Trophoblast cell (in vitro differentiated cells and primary cell): ENCODE results near the gene SCP2.
"Not testable (repeated sequence)": the region's sequence is repeated elsewhere in the genome, so short reads cannot be mapped to it uniquely, and the experiment has no call there.

Source experiments
- DNase-seq, 2 donors: peaks; one replicate each; pipeline ENCODE4 v3.0.0-alpha.2; 2016
- H2AFZ ChIP-seq: 2 replicates; pipeline ENCODE4 v1.6.1; 2013; ENCODE audit warnings: low read length, moderate library complexity, mild to moderate bottlenecking; ENCODE audit not compliant: insufficient read depth, poor library complexity
- H2AK5ac ChIP-seq: 2 replicates; pipeline ENCODE4 v1.6.1; 2013; ENCODE audit warnings: mild to moderate bottlenecking, low read length
- H2BK120ac ChIP-seq: 2 replicates; pipeline ENCODE4 v1.6.1; 2013; ENCODE audit warnings: low read length, mild to moderate bottlenecking, moderate library complexity; ENCODE audit not compliant: insufficient read depth, poor library complexity
- H2BK12ac ChIP-seq: 2 replicates; pipeline ENCODE4 v1.6.1; 2013; ENCODE audit warnings: mild to moderate bottlenecking, low read length, moderate library complexity
- H2BK5ac ChIP-seq: 2 replicates; pipeline ENCODE4 v1.6.1; 2013; ENCODE audit warnings: low read length, low read depth, moderate library complexity, mild to moderate bottlenecking; ENCODE audit not compliant: poor library complexity
- H3K14ac ChIP-seq: 2 replicates; pipeline ENCODE4 v1.6.1; 2013; ENCODE audit warnings: mild to moderate bottlenecking, low read length
- H3K18ac ChIP-seq: 2 replicates; pipeline ENCODE4 v1.6.1; 2013; ENCODE audit warnings: mild to moderate bottlenecking, low read length
- H3K23ac ChIP-seq: 2 replicates; pipeline ENCODE4 v1.6.1; 2013; ENCODE audit warnings: low read length
- H3K27ac ChIP-seq: 2 replicates; pipeline ENCODE4 v1.5.1; 2013; ENCODE audit warnings: low read depth, mild to moderate bottlenecking, inconsistent platforms, low read length, moderate library complexity
- H3K27me3 ChIP-seq: 2 replicates; pipeline ENCODE4 v1.6.1; 2013; ENCODE audit warnings: inconsistent platforms, mild to moderate bottlenecking, low read length, moderate library complexity; ENCODE audit not compliant: insufficient read depth
- H3K36me3 ChIP-seq, 2 experiments: 1 replicate in 1 of 2; 2 replicates in 1 of 2; pipeline ENCODE4 v1.6.1; 2013; ENCODE audit warnings: low read length in 2 of 2, mild to moderate bottlenecking in 2 of 2, moderate library complexity in 1 of 2; ENCODE audit not compliant: insufficient read depth in 2 of 2, control insufficient read depth in 1 of 2
- H3K4ac ChIP-seq: 2 replicates; pipeline ENCODE4 v1.6.1; 2013; ENCODE audit warnings: low read depth, mild to moderate bottlenecking, low read length, moderate library complexity
- H3K4me1 ChIP-seq, 2 experiments: 1 replicate in 1 of 2; 2 replicates in 1 of 2; pipeline ENCODE4 v1.6.1; 2013; ENCODE audit warnings: low read length in 2 of 2, mild to moderate bottlenecking in 2 of 2, moderate library complexity in 1 of 2; ENCODE audit not compliant: insufficient read depth in 2 of 2, control insufficient read depth in 1 of 2
- H3K4me2 ChIP-seq: 2 replicates; pipeline ENCODE4 v1.6.1; 2013; ENCODE audit warnings: inconsistent platforms, mild to moderate bottlenecking, low read length, moderate library complexity
- H3K4me3 ChIP-seq: 2 replicates; pipeline ENCODE4 v1.5.1; 2013; ENCODE audit warnings: mild to moderate bottlenecking, low read depth, low read length, inconsistent platforms
- H3K79me1 ChIP-seq: one replicate; pipeline ENCODE4 v1.6.1; 2013; ENCODE audit warnings: low read length
- H3K79me2 ChIP-seq: 2 replicates; pipeline ENCODE4 v1.6.1; 2013; ENCODE audit warnings: low read length, mild to moderate bottlenecking; ENCODE audit not compliant: control insufficient read depth, insufficient read depth, poor library complexity
- H3K9ac ChIP-seq: 2 replicates; pipeline ENCODE4 v1.6.1; 2013; ENCODE audit warnings: mild to moderate bottlenecking, low read length
- H3K9me3 ChIP-seq: 2 replicates; pipeline ENCODE4 v1.6.1; 2013; ENCODE audit warnings: low read depth, mild to moderate bottlenecking, control low read depth, inconsistent platforms, low read length; ENCODE audit not compliant: insufficient read depth
- H4K12ac ChIP-seq: 2 replicates; pipeline ENCODE4 v1.6.1; 2013; ENCODE audit warnings: low read depth, mild to moderate bottlenecking, low read length, moderate library complexity
- H4K8ac ChIP-seq: 2 replicates; pipeline ENCODE4 v1.6.1; 2013; ENCODE audit warnings: low read depth, mild to moderate bottlenecking, low read length, moderate library complexity
- H4K91ac ChIP-seq: one replicate; pipeline ENCODE4 v1.6.1; 2013; ENCODE audit warnings: low read depth, mild to moderate bottlenecking, low read length, moderate library complexity
- WGBS: extraction: QIAGEN DNeasy Blood & Tissue Kit; methylation state at CpG from one replicate; pipeline ENCODE4 v1.1.7; 2013; ENCODE audit warnings: missing lambda C conversion rate; ENCODE audit not compliant: insufficient read length, insufficient coverage; ENCODE audit errors: extremely low coverage; 5-methylcytosine and 5-hydroxymethylcytosine counted together

The SCP2 gene

DNA sequence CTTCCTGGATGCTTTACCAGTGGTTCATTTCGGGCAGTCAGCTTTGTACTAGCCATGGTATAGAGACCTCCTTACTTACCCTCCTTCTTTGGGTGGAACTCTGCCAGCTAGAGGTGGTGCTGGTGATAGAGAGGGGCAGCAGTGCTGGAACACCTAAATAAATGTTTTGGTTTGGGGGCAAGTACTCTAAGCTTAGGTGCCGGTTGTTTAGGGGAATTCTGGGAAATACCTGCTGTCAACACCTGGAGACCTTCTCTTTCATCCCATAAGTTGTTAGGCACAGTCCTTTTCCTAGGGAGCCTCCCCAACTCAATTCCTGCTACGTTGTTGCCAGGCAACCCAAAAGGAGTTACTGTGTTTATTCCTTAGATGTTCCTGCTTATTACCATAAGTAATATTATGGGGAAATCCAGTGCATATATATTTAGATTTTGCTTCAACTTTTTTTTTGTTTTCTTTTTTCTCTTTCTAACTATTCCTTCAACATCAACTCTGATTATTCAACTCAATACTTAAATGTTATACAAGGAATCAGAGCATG is 16.9 kb downstream of the SCP2 start:
- Histone ChIP-seq H3K27me3 (no peaks in the 10 kb centered on the region), H3K79me1 (no peaks in the 10 kb centered on the region), H3K4ac (no peak overlapping the region), H3K9ac (no peak overlapping the region), H3K79me2 (no peaks in the 10 kb centered on the region), H3K4me3 (no peak overlapping the region), H3K4me2 (no peak overlapping the region), H4K12ac (no peak overlapping the region), H3K36me3 (no peaks in the 10 kb centered on the region), H4K8ac (no peak overlapping the region), H2BK120ac (no peak overlapping the region), H2BK12ac (no peak overlapping the region), H3K23ac (no peak overlapping the region), H3K18ac (no peak overlapping the region), H2AK5ac (no peak overlapping the region), H2BK5ac (no peak overlapping the region), H2AFZ (no peak overlapping the region), H3K4me1 (no peaks in the 10 kb centered on the region), H3K27ac (no peak overlapping the region), H4K91ac (no peak overlapping the region), H3K9me3 (no peaks in the 10 kb centered on the region), H3K14ac (no peak overlapping the region)
- WGBS, result no CpG with 5 or more reads among the region's 3 CpGs
- DNase-seq, result no peak

DNA sequence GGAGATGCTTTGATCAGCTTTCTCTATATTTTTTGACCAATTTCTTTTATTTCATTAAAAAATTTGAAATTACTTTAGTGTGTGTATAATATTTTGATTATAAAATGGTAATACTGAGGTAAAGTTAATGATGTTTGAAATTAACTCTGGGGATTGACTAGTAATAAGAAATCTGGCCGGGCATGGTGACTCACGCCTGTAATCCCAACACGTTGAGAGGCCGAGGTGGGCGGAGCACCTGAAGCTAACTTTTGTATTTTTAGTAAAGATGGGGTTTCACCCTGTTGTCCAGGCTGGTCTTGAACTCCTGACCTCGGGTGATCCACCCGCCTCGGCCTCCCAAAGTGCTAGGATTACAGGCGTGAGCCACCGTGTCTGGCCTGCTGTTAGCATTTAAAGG is 17.5 kb downstream of the SCP2 start:
- no peak overlapping the region for H3K23ac ChIP-seq
- H4K91ac ChIP-seq, result no peak overlapping the region
- no peak overlapping the region for H3K4me2 ChIP-seq
- no peak overlapping the region for H3K27ac ChIP-seq
- H3K9ac ChIP-seq, result no peak overlapping the region
- no peak for DNase-seq
- no peaks in the 10 kb centered on the region for H3K4me1 ChIP-seq
- H3K79me2 ChIP-seq, result no peaks in the 10 kb centered on the region
- no peaks in the 10 kb centered on the region for H3K36me3 ChIP-seq
- no peak overlapping the region for H3K18ac ChIP-seq
- no peak overlapping the region for H3K4ac ChIP-seq
- H3K79me1 ChIP-seq, result no peaks in the 10 kb centered on the region
- H3K4me3 ChIP-seq, result no peak overlapping the region
- H2AFZ ChIP-seq, result no peak overlapping the region
- H3K9me3 ChIP-seq, result no peaks in the 10 kb centered on the region
- H4K8ac ChIP-seq, result no peak overlapping the region
- WGBS, result no CpG with 5 or more reads among the region's 10 CpGs
- H4K12ac ChIP-seq, result no peak overlapping the region
- no peak overlapping the region for H2BK5ac ChIP-seq
- H3K27me3 ChIP-seq, result no peaks in the 10 kb centered on the region
- no peak overlapping the region for H2BK120ac ChIP-seq
- no peak overlapping the region for H2BK12ac ChIP-seq
- no peak overlapping the region for H2AK5ac ChIP-seq
- H3K14ac ChIP-seq, result no peak overlapping the region

DNA sequence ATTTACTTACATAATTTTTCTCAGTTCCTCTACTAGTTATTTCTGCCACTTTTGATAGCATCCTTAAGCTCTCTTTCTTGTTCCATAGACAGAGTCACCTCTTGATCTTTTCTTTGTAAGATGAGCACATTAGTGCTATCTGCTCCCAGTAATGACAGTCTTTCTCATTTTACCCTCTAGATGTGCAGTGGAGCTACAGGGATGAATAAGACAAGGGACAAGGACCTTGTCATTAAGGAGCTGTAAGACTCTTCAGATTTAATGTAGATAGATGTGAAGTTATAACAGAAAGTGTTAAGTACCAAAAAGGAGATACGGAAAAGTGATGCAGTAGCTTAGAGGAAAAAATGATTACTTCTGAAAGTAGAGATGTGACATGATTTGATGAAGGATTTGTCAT is 20.4 kb downstream of the SCP2 start:
- no peak for DNase-seq
- Histone ChIP-seq H3K79me1 (no peaks in the 10 kb centered on the region), H3K23ac (no peak overlapping the region), H2BK120ac (no peak overlapping the region), H3K4ac (no peak overlapping the region), H2BK12ac (no peak overlapping the region), H2AK5ac (no peak overlapping the region), H3K4me3 (no peak overlapping the region), H3K9ac (no peak overlapping the region), H4K91ac (no peak overlapping the region), H3K4me2 (no peak overlapping the region), H3K9me3 (no peaks in the 10 kb centered on the region), H3K18ac (no peak overlapping the region), H3K14ac (no peak overlapping the region), H3K36me3 (no peaks in the 10 kb centered on the region), H3K27ac (no peak overlapping the region), H3K27me3 (no peaks in the 10 kb centered on the region), H3K79me2 (no peaks in the 10 kb centered on the region), H2BK5ac (no peak overlapping the region), H2AFZ (no peak overlapping the region), H3K4me1 (peaks cover 0 to 3% of the 10 kb centered on the region in 2 experiments), H4K12ac (no peak overlapping the region), H4K8ac (no peak overlapping the region)
- no CpG with 5 or more reads among the region's 1 CpG for WGBS

DNA sequence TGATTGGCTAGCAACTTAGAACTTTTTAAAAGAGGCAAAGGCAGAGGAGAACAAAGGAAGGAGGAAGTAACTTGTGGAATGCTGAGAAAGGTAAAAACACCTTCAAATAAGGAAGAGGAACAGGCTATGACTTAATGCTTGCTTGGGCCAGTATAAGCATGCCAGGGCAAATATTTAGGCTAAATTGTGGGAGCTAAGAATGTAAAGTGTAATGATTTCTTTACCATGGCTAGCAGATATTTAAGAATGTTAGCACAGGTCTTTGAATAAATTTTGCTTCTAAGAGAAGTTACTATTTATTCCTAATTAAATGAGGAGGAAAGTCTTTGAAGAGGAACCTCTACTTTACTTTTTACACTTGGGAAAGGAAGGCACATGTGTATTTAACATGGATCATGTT is 22.5 kb downstream of the SCP2 start:
- not testable (repeated sequence) for H2AFZ ChIP-seq, H3K4me2 ChIP-seq, H3K27ac ChIP-seq, H4K91ac ChIP-seq, H2BK5ac ChIP-seq, H3K79me1 ChIP-seq, H2BK120ac ChIP-seq, H2BK12ac ChIP-seq, H3K27me3 ChIP-seq, H3K9ac ChIP-seq, H3K18ac ChIP-seq, H3K4me3 ChIP-seq, H4K12ac ChIP-seq, H3K79me2 ChIP-seq, H3K14ac ChIP-seq, H3K9me3 ChIP-seq, H3K23ac ChIP-seq, H2AK5ac ChIP-seq, DNase-seq, H3K4ac ChIP-seq, H4K8ac ChIP-seq, H3K4me1 ChIP-seq, H3K36me3 ChIP-seq
